Liver (tissue), 3 donors: Measurements from ENCODE around the gene MYL12B.

Source experiments
- ATF3 ChIP-seq: IDR thresholded peaks from 2 replicates; pipeline ENCODE4 v1.6.1; 2016; ENCODE audit warnings: antibody characterized with exemption
- CTCF ChIP-seq: fragments of 150-350 bp; IDR thresholded peaks from 2 replicates; pipeline ENCODE4 v1.5.1; 2017; ENCODE audit warnings: improper control_type of control experiment, low read depth, low read length; ENCODE audit not compliant: missing input control
- EGR1 ChIP-seq, 2 donors: IDR thresholded peaks; 2 replicates each; pipeline ENCODE4 v1.6.1; 2016 to 2018; ENCODE audit warnings: antibody characterized with exemption in 2 of 2, low read depth in 2 of 2
- GABPA ChIP-seq, 2 donors: IDR thresholded peaks in 1 of 2; conservative IDR thresholded peaks in 1 of 2; 2 replicates each; pipeline ENCODE4 v1.6.1; 2016; ENCODE audit warnings: antibody characterized with exemption in 2 of 2, mild to moderate bottlenecking in 1 of 2, moderate library complexity in 1 of 2
- JUND ChIP-seq, 2 donors: IDR thresholded peaks; 2 replicates each; pipeline ENCODE4 v1.6.1; 2016; ENCODE audit warnings: antibody characterized with exemption in 2 of 2
- MAX ChIP-seq: IDR thresholded peaks from 2 replicates; pipeline ENCODE4 v1.6.1; 2016; ENCODE audit warnings: antibody characterized with exemption
- RAD21 ChIP-seq, 2 donors: IDR thresholded peaks; 2 replicates each; pipeline ENCODE4 v1.6.1; 2016; ENCODE audit warnings: antibody characterized with exemption in 2 of 2, mild to moderate bottlenecking in 2 of 2
- REST ChIP-seq: IDR thresholded peaks from 2 replicates; pipeline ENCODE4 v1.6.1; 2016; ENCODE audit warnings: antibody characterized with exemption, mild to moderate bottlenecking
- TAF1 ChIP-seq: conservative IDR thresholded peaks from 2 replicates; pipeline ENCODE4 v1.6.1; 2016; ENCODE audit warnings: antibody characterized with exemption, mild to moderate bottlenecking
- donor health status: healthy.
- donor health status: healthy.

- TF ChIP-seq CTCF (no peak), TAF1 (no peak), EGR1 (IDR thresholded peaks at IDR 0.05; ENCODE audit: low read depth in 2 of 2) (no peak), RAD21 (IDR thresholded peaks at IDR 0.05) (no peak), REST (no peak), MAX (no peak), ATF3 (no peak), GABPA (IDR thresholded peaks at IDR 0.05 in 1 of 2, conservative IDR thresholded peaks at IDR 0.05 in 1 of 2) (no peak), JUND (IDR thresholded peaks at IDR 0.05) (no peak)
Observed at GRCh38 chr18:3305933-3306332, 44.0 kb downstream of the MYL12B start.
